ENCODE measurements around the gene ETV6.

The ETV6 gene

DNA sequence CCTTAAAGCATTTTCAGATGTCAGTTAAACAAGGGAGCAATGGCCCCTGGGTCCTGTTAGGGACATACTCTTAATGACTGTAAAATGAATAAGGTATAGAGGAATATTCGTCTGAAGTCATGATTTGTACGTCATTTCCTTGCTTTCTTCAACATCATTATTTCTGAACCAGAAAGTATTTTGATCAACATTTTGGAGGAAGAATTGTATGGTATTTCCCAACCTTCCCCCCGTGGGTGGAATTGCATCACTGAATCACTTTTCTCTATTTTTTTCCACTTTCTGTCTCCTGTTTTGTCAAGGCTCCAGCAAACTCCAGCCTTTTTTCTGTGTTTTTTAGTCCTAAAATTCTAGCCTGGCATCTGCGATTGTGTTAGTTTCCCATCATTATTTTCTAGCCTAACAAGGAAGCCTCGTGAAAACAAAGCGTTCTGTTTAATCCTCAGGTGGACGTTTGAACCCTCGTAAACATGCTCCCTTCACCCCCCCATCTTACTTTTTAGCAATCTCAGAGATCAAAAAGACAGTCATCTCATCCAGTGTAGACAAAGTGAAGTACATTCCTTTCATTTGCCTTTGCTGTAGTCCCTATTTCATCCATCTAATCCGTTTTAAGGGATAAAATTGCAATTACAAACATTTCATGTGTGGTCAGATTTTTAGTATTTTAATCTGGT lies 62.3 kb downstream of the ETV6 start:
- no peak overlapping the region for H3K4me3 ChIP-seq (ENCODE audit: low read depth, low read length)
- no peaks in the 10 kb centered on the region for H3K36me3 ChIP-seq

DNA sequence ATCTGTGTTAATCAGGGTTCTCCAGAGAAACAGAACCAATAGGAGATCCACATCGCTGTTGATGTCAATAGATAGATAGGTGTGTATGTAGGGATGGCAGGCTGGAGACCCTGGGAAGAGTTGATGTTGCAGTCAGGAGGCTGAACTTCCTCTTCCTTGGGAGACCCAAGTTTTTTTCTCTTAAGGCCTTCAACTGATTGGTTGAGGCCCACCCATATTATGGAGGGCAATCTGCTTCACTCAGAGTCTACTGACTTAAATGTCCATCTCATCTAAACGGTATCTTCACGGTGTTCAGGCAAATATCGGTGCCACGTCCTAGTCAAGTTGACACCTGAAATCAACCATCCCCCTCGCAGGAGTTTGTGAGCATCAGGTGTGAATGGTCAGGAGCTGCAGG lies 63.0 kb downstream of the ETV6 start:
- no peak overlapping the region for H3K4me3 ChIP-seq (ENCODE audit: low read depth, low read length)
- no peaks in the 10 kb centered on the region for H3K9me3 ChIP-seq (ENCODE audit: severe bottlenecking)
- H3K27ac ChIP-seq, result no peak overlapping the region
- TF ChIP-seq, protein P1, sequence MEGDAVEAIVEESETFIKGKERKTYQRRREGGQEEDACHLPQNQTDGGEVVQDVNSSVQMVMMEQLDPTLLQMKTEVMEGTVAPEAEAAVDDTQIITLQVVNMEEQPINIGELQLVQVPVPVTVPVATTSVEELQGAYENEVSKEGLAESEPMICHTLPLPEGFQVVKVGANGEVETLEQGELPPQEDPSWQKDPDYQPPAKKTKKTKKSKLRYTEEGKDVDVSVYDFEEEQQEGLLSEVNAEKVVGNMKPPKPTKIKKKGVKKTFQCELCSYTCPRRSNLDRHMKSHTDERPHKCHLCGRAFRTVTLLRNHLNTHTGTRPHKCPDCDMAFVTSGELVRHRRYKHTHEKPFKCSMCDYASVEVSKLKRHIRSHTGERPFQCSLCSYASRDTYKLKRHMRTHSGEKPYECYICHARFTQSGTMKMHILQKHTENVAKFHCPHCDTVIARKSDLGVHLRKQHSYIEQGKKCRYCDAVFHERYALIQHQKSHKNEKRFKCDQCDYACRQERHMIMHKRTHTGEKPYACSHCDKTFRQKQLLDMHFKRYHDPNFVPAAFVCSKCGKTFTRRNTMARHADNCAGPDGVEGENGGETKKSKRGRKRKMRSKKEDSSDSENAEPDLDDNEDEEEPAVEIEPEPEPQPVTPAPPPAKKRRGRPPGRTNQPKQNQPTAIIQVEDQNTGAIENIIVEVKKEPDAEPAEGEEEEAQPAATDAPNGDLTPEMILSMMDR (IDR thresholded peaks at IDR 0.05; ENCODE audit: low read depth, low read length), result no peak
- DNase-seq, result no peak
- H3K36me3 ChIP-seq, result no peaks in the 10 kb centered on the region
- H3K27me3 ChIP-seq (ENCODE audit: insufficient read depth, low read depth, severe bottlenecking), result no peaks in the 10 kb centered on the region

More for the DNA sequence above, 62.3 kb downstream of the ETV6 start:
- DNase-seq, result no peak
- Histone ChIP-seq H3K27me3 (ENCODE audit: insufficient read depth, low read depth, severe bottlenecking) (no peaks in the 10 kb centered on the region), H3K9me3 (ENCODE audit: severe bottlenecking) (no peaks in the 10 kb centered on the region), H3K27ac (no peak overlapping the region)
- TF ChIP-seq, protein P1 (IDR thresholded peaks at IDR 0.05; ENCODE audit: low read depth, low read length), result no peak

DNA sequence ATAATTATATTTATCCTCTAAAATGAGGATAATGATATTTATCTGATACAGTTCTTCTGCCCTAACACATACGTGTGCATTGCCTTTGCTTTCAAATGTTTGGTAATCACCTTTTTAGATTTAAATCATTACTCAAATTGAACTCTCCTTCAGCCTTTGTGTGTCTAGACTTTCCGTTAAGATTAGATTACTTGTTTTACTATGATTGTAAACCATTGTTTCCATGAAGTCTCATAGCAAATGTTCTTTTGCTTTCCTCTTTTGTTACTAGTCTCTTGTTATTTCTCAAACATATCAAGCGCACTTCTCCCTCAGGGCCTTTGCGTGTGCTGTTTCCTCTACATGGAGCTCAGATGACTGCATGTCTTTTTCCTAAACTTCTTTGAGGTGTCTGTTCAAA lies 63.7 kb downstream of the ETV6 start:
- Histone ChIP-seq H3K36me3 (no peaks in the 10 kb centered on the region), H3K9me3 (ENCODE audit: severe bottlenecking) (no peaks in the 10 kb centered on the region), H3K27me3 (ENCODE audit: insufficient read depth, low read depth, severe bottlenecking) (no peaks in the 10 kb centered on the region), H3K27ac (no peak overlapping the region), H3K4me3 (ENCODE audit: low read depth, low read length) (no peak overlapping the region)
- TF ChIP-seq, protein P1 (IDR thresholded peaks at IDR 0.05; ENCODE audit: low read depth, low read length), result no peak
- DNase-seq, result no peak

DNA sequence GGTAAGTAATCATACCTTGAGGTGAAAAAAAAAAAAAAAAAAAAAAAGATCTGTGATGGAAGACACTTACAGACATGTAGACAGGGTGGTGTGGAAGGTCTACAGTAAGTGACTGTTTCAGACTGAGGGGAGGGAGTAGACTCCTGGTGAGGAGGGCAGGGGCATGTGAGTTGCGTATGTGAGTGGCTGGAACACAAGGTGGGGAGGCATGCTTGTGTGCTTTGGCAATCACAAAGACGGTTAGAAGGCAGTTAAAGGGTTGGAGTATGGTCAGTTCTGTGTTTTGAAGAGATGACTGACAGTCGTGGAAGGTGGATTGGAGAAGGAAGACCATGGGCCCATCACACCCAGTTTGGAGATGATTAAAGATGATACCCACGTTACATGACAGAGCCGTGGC lies 65.2 kb downstream of the ETV6 start:
- H3K9me3 ChIP-seq (ENCODE audit: severe bottlenecking), result no peaks in the 10 kb centered on the region
- TF ChIP-seq, protein P1 (IDR thresholded peaks at IDR 0.05; ENCODE audit: low read depth, low read length), result no peak
- no peaks in the 10 kb centered on the region for H3K36me3 ChIP-seq
- DNase-seq, result no peak
- no peaks in the 10 kb centered on the region for H3K27me3 ChIP-seq (ENCODE audit: insufficient read depth, low read depth, severe bottlenecking)
- no peak overlapping the region for H3K4me3 ChIP-seq (ENCODE audit: low read depth, low read length)
- no peak overlapping the region for H3K27ac ChIP-seq

DNA sequence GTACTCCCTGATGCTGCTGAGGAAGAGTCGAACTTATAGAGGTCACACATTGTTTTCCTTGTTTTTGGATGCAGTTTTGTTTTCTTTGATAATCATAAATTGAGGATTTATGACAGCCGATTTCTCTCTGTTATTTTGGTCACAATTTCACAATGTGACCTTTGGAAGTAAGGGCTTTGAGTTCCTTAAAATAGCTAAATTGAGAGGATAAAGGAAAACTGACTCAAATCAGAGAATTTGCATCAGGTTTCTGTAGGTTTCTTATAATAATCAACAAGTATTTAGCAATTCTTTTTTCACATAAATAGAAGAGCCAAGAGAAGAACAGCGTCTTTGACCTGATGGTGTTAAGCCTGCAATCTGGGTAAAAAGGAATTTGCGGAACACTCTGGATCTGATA lies 66.1 kb downstream of the ETV6 start:
- H3K36me3 ChIP-seq, result no peaks in the 10 kb centered on the region
- no peak for DNase-seq
- no peaks in the 10 kb centered on the region for H3K9me3 ChIP-seq (ENCODE audit: severe bottlenecking)
- no peak overlapping the region for H3K27ac ChIP-seq
- H3K4me3 ChIP-seq (ENCODE audit: low read depth, low read length), result no peak overlapping the region
- H3K27me3 ChIP-seq (ENCODE audit: insufficient read depth, low read depth, severe bottlenecking), result no peaks in the 10 kb centered on the region
- TF ChIP-seq, protein P1 (IDR thresholded peaks at IDR 0.05; ENCODE audit: low read depth, low read length), result no peak
